Body of pancreas (tissue), 4 donors: ENCODE measurements around the gene ANOS1.

Experiments
- POLR2A ChIP-seq, 3 donors: fragments of 450-650 bp; IDR thresholded peaks; one replicate each; pipeline ENCODE4 v1.6.1; 2016; ENCODE audit warnings: antibody characterized with exemption in 3 of 3, mild to moderate bottlenecking in 2 of 3
- TF ChIP-seq, protein P1 (sequence below), 7 experiments: fragments of 450-650 bp in 4 of 7; fragments of 200-600 bp in 3 of 7; sonication (generic) in 3 of 7; IDR thresholded peaks; one replicate each; pipeline ENCODE4 v1.5.1; 2016 to 2019; ENCODE audit warnings: antibody characterized with exemption in 7 of 7

DNA sequence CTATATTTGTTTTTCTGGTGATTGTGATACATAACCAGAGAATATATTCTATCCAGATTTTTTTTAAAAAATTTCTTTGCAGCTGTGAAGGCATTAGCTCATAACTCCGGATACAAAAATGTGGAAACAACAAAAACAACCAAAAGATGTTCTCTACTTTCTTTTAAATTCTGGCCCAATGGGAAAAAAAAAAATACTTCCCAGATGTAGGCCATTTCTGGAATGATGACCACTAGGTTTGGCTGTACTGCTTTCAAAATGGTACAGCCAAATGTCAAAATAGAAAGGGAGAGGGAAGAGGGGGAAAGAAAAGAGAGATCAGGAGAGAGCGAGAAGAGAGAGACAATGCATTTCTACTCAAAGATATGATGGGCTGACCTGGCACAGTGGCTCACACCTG is 14.6 kb downstream of the ANOS1 start:
- TF ChIP-seq, protein P1, sequence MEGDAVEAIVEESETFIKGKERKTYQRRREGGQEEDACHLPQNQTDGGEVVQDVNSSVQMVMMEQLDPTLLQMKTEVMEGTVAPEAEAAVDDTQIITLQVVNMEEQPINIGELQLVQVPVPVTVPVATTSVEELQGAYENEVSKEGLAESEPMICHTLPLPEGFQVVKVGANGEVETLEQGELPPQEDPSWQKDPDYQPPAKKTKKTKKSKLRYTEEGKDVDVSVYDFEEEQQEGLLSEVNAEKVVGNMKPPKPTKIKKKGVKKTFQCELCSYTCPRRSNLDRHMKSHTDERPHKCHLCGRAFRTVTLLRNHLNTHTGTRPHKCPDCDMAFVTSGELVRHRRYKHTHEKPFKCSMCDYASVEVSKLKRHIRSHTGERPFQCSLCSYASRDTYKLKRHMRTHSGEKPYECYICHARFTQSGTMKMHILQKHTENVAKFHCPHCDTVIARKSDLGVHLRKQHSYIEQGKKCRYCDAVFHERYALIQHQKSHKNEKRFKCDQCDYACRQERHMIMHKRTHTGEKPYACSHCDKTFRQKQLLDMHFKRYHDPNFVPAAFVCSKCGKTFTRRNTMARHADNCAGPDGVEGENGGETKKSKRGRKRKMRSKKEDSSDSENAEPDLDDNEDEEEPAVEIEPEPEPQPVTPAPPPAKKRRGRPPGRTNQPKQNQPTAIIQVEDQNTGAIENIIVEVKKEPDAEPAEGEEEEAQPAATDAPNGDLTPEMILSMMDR (IDR thresholded peaks at IDR 0.05): no peak
- TF ChIP-seq POLR2A (IDR thresholded peaks at IDR 0.05): no peak
